ENCODE measurements around the gene GJA5.

DNA sequence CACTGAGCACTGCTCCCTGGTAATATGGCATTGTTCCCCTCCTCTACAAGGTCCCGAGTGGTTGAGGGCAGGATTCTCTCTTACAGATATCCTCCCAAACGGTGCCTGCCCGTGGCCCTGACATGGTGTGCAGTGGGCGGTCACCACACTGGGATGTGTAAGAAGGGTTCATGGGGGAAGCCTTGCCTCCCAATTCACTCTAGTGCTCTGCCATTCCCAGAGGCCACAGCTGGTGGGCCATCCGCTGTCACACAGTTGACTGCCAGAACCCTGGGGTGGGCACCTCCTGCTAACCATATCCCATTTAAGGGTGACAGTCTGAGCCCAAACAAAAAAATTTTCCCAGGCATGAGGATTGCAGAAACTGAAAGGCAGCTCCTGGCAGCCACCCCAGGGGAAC lies 9.1 kb downstream of the GJA5 start:
- no peak for TF ChIP-seq EZH2 (IDR thresholded peaks at IDR 0.05; ENCODE audit: low read depth)
- TF ChIP-seq, protein P1, sequence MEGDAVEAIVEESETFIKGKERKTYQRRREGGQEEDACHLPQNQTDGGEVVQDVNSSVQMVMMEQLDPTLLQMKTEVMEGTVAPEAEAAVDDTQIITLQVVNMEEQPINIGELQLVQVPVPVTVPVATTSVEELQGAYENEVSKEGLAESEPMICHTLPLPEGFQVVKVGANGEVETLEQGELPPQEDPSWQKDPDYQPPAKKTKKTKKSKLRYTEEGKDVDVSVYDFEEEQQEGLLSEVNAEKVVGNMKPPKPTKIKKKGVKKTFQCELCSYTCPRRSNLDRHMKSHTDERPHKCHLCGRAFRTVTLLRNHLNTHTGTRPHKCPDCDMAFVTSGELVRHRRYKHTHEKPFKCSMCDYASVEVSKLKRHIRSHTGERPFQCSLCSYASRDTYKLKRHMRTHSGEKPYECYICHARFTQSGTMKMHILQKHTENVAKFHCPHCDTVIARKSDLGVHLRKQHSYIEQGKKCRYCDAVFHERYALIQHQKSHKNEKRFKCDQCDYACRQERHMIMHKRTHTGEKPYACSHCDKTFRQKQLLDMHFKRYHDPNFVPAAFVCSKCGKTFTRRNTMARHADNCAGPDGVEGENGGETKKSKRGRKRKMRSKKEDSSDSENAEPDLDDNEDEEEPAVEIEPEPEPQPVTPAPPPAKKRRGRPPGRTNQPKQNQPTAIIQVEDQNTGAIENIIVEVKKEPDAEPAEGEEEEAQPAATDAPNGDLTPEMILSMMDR (conservative IDR thresholded peaks at IDR 0.05), result no peak

Data from PC-9 (cell line).